Measurements from ENCODE around the gene ICOSLG.
"Not testable (repeated sequence)": the region's sequence is repeated elsewhere in the genome, so short reads cannot be mapped to it uniquely, and the experiment has no call there.

The ICOSLG gene

GRCh38 chr21:44283948-44284347, 43.2 kb upstream of the ICOSLG start:
- TF ChIP-seq CTCF (IDR thresholded peaks at IDR 0.05; ENCODE audit: extremely low read depth, missing control alignments) = no peak

GRCh38 chr21:44283211-44283785, 42.6 kb upstream of the ICOSLG start:
- not testable (repeated sequence) for DNase-seq (ENCODE audit: low spot score)

More at GRCh38 chr21:44283948-44284347, 43.2 kb upstream of the ICOSLG start:
- DNase-seq (ENCODE audit: low spot score) = no peak

- no peak for TF ChIP-seq CTCF (IDR thresholded peaks at IDR 0.05; ENCODE audit: extremely low read depth, missing control alignments)
- no peak for DNase-seq (ENCODE audit: low spot score)
These were observed 41.6 kb upstream of the ICOSLG start for GRCh38 chr21:44282370-44282769.

- TF ChIP-seq CTCF (IDR thresholded peaks at IDR 0.05; ENCODE audit: extremely low read depth, missing control alignments) = no peak
- no peak for DNase-seq (ENCODE audit: low spot score)
These were observed 41.1 kb upstream of the ICOSLG start for GRCh38 chr21:44281801-44282200.

- DNase-seq (ENCODE audit: low spot score) = no peak
- no peak for TF ChIP-seq CTCF (IDR thresholded peaks at IDR 0.05; ENCODE audit: extremely low read depth, missing control alignments)
These were observed 38.9 kb upstream of the ICOSLG start for GRCh38 chr21:44279354-44280260.

GRCh38 chr21:44275041-44275440, 34.3 kb upstream of the ICOSLG start:
- TF ChIP-seq CTCF (IDR thresholded peaks at IDR 0.05; ENCODE audit: extremely low read depth, missing control alignments) = no peak
- no peak for DNase-seq (ENCODE audit: low spot score)

GRCh38 chr21:44273046-44273445, 32.3 kb upstream of the ICOSLG start:
- DNase-seq (ENCODE audit: low spot score) = no peak
- no peak for TF ChIP-seq CTCF (IDR thresholded peaks at IDR 0.05; ENCODE audit: extremely low read depth, missing control alignments)

Data from GM20000 (cell line).